Right lobe of liver (tissue), 6 donors: ENCODE results near the gene KLRB1. TPM values are rescaled to one million over a fixed set of nuclear protein-coding genes. Genes with fewer than 3 reads are reported as not detected.
"Not testable (repeated sequence)": the region's sequence is repeated elsewhere in the genome, so short reads cannot be mapped to it uniquely, and the experiment has no call there.

ENCODE experiments used
- ATAC-seq, 4 donors: fragments of 200-7000 bp; cut with Tn5 transposase; one replicate each; pipeline ENCODE4 v1.9.1; 2020; ENCODE audit warnings: mild to moderate bottlenecking in 4 of 4, moderate library complexity in 4 of 4
- DNase-seq, 3 donors: peaks; one replicate each; pipeline ENCODE4 v3.0.0-alpha.2; 2020
- H3K27ac ChIP-seq, 3 donors: fragments of 200-600 bp; one replicate each; pipeline ENCODE4 v1.8.0; 2022
- H3K27me3 ChIP-seq, 2 donors: fragments of 200-600 bp; one replicate each; pipeline ENCODE4 v1.8.0; 2022
- H3K36me3 ChIP-seq, 4 donors: fragments of 200-600 bp; sonication (generic) in 1 of 4; one replicate each; pipeline versions ENCODE4 v1.5.1 to v1.8.0; 2017 to 2022; ENCODE audit warnings: control low read depth in 1 of 4
- H3K4me1 ChIP-seq, 4 donors: fragments of 200-600 bp; sonication (generic) in 1 of 4; one replicate each; pipeline versions ENCODE4 v1.5.1 to v1.8.0; 2017 to 2022; ENCODE audit warnings: control low read depth in 1 of 4
- H3K4me3 ChIP-seq, 3 donors: fragments of 200-600 bp; one replicate each; pipeline ENCODE4 v1.8.0; 2022
- H3K9me3 ChIP-seq, 4 donors: fragments of 200-600 bp; sonication (generic) in 1 of 4; one replicate each; pipeline versions ENCODE4 v1.5.1 to v1.8.0; 2017 to 2022; ENCODE audit warnings: control low read depth in 1 of 4
- POLR2A ChIP-seq: fragments of 450-650 bp; IDR thresholded peaks from one replicate; pipeline ENCODE4 v1.6.1; 2017; ENCODE audit warnings: antibody characterized with exemption, mild to moderate bottlenecking
- WGBS: methylation state at CpG from one replicate; pipeline ENCODE4 v1.1.6; 2018; ENCODE audit warnings: low coverage, low lambda C conversion rate; ENCODE audit not compliant: insufficient coverage; ENCODE audit errors: missing lambda C conversion rate; 5-methylcytosine and 5-hydroxymethylcytosine counted together
- intact Hi-C, 2 donors: fragments of 100-400 bp; cut with DNase I; formaldehyde crosslinking; loops; one replicate each; pipeline versions ENCODE4 v1.11.2 to v1.14.1; 2022
- total RNA-seq, 6 experiments: library from RNA; depleted of rRNA in 2 of 6; stranded (reverse); fragments of >200 nt in 2 of 6; fragmentation: NEBNext Ultra II Directional in 3 of 6; extraction: Animal tissue kit (Norgen Biotek cat#: 25700) in 3 of 6; gene quantifications; one replicate each; pipeline versions ENCODE4 v1.1.0 to v1.2.4, GENCODE V29; 2016 to 2023
- TF ChIP-seq, protein P1 (sequence below), 4 donors: fragments of 200-600 bp in 3 of 4; fragments of 450-650 bp in 1 of 4; IDR thresholded peaks; one replicate each; pipeline versions ENCODE4 v1.5.1 to v1.8.0; 2016 to 2022; ENCODE audit warnings: antibody characterized with exemption in 4 of 4, mild to moderate bottlenecking in 2 of 4
- donor health status: DM: no; HTN: yes; CAD: no.
- donor health status: DM: no; HTN: no; CAD: no.
- donor health status: DM: no; HTN: no; CAD: no.
- donor health status: DM: no; HTN: yes; CAD: no.
- donor health status: DM: no; HTN: yes; CAD: no.

KLRB1 gene
- total RNA-seq, 6 experiments from 2014 or later: 0.22 to 1.9 (median 1.1) TPM

DNA sequence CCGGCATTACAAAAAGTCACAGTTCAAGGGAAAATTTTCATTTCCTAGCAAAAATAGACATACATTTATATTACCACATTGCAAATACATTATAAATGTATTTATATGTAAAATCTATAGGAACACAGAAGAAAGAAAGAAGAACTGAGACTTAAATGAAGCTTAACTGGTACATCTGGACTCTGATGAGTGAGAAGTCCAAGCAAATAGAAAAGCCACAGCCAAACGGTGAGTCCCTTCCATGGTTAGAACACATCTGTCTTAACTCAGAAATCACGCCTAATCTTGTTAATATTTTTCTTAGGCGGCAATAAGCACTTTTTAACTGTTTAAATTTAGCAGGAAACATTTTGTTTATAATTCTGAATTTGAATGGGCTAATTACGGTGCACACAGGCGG, 9.4 kb upstream of the KLRB1 start:
- no peak overlapping the region for H3K4me3 ChIP-seq
- intact Hi-C loops: no loop called here
- TF ChIP-seq, protein P1, sequence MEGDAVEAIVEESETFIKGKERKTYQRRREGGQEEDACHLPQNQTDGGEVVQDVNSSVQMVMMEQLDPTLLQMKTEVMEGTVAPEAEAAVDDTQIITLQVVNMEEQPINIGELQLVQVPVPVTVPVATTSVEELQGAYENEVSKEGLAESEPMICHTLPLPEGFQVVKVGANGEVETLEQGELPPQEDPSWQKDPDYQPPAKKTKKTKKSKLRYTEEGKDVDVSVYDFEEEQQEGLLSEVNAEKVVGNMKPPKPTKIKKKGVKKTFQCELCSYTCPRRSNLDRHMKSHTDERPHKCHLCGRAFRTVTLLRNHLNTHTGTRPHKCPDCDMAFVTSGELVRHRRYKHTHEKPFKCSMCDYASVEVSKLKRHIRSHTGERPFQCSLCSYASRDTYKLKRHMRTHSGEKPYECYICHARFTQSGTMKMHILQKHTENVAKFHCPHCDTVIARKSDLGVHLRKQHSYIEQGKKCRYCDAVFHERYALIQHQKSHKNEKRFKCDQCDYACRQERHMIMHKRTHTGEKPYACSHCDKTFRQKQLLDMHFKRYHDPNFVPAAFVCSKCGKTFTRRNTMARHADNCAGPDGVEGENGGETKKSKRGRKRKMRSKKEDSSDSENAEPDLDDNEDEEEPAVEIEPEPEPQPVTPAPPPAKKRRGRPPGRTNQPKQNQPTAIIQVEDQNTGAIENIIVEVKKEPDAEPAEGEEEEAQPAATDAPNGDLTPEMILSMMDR (IDR thresholded peaks at IDR 0.05): no peak
- TF ChIP-seq POLR2A: no peak
- ATAC-seq: no peak
- no peaks in the 10 kb centered on the region for H3K9me3 ChIP-seq
- H3K4me1 ChIP-seq: no peaks in the 10 kb centered on the region
- H3K27ac ChIP-seq: no peak overlapping the region
- no peaks in the 10 kb centered on the region for H3K36me3 ChIP-seq
- 81% methylated on average over 6 of the region's 6 CpGs for WGBS
- no peak for DNase-seq
- no peaks in the 10 kb centered on the region for H3K27me3 ChIP-seq

DNA sequence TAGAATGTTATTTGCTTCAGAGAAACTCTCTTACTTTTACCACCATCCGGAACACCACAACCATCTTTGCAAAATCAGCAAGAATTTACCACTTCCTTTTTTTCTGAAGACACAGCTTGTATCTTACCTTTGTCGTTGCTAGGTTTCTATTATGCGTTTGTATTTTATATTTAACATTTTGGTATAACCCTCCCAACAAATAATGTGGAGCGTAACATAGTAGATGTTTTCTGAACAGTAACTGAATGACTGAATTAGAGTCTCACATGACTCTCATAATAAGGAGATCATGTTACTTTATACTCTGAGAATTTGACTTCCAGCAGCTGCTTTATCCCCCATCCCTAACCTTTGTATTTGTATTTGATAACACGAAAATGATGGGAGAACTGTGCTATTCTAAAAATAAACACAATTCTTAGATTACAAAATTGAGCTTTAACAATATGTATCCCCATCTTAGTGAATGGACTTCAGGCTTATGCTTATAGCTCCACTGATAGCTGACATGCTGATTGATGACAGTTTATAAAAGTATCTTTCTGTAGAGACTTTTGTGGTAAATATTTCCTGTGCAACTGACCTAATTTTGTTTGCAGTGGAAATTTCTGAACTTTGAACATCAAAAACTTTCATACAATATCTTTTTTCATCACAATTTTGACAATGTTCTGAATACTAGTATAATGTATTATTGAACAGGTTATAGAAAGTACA, 7.9 kb upstream of the KLRB1 start:
- Histone ChIP-seq H3K4me3 (no peak overlapping the region), H3K27ac (no peak overlapping the region), H3K4me1 (no peaks in the 10 kb centered on the region), H3K9me3 (no peaks in the 10 kb centered on the region), H3K36me3 (no peaks in the 10 kb centered on the region), H3K27me3 (no peaks in the 10 kb centered on the region)
- WGBS: 38% methylated on average over 5 of the region's 5 CpGs
- no peak for TF ChIP-seq POLR2A
- TF ChIP-seq, protein P1 (IDR thresholded peaks at IDR 0.05): no peak
- no peak for DNase-seq
- peak in 1 of 4 donors; percentile 28 for ATAC-seq
- intact Hi-C loops: no loop called here

DNA sequence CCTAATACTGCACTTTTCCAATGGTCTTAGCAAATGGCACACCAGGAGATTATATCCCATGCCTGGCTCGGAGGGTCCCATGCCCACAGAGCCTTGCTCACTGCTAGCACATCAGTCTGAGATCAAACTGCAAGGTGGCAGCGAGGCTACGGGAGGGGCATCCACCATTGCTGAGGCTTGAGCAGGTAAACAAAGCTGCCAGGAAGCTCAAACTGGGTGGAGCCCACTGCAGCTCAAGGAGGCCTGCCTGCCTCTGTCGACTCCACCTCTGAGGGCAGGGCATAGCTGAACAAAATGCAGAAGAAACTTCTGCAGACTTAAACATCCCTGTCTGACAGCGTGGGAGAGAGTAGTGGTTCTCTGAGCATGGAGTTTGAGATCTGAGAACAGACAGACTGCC, 2.9 kb upstream of the KLRB1 start:
- intact Hi-C loops, H3K27ac ChIP-seq: not testable (repeated sequence)
- 100% methylated on average over 1 of the region's 5 CpGs for WGBS

DNA sequence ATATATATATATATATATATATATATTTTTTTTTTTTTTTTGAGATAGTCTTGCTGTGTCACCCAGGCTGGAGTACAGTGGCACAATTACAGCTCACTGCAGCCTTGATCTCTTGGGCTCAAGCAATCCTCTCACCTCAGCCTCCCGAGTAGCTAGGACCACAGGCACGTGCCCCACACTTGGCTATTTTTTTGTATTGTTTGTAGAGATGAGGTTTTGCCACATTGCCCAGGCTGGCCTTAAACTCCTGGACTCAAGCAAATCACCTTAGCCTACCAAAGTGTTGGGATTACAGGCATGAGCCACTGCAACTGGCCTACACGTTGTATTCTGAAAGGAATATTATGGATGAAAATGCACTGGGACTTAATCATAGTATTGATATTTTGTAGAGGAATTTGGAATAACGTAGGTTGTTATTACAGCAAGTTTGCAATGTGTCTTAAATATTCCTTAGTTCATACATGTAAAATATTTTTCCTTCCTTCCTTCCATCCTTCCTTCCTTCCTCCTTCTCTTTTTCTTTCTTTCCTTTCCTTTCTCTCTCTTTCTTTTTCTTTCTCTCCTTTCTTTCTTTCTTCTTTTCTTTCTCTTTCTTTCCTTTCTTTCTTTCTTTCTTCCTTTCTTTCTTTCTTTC, 862 bp downstream of the KLRB1 start:
- DNase-seq (no peak), ATAC-seq (no peak)
- no peaks in the 10 kb centered on the region for H3K36me3 ChIP-seq
- TF ChIP-seq, protein P1 (IDR thresholded peaks at IDR 0.05): no peak
- no peak for TF ChIP-seq POLR2A
- H3K27ac ChIP-seq: no peak overlapping the region
- no peaks in the 10 kb centered on the region for H3K27me3 ChIP-seq
- H3K4me3 ChIP-seq: no peak overlapping the region
- WGBS: 69% methylated on average over 4 of the region's 4 CpGs
- intact Hi-C loops: no loop called here
- H3K9me3 ChIP-seq: no peaks in the 10 kb centered on the region
- no peaks in the 10 kb centered on the region for H3K4me1 ChIP-seq

More for the DNA sequence above, 2.9 kb upstream of the KLRB1 start:
- not testable (repeated sequence) for H3K36me3 ChIP-seq, H3K9me3 ChIP-seq, DNase-seq, H3K27me3 ChIP-seq, H3K4me1 ChIP-seq, ATAC-seq, H3K4me3 ChIP-seq

DNA sequence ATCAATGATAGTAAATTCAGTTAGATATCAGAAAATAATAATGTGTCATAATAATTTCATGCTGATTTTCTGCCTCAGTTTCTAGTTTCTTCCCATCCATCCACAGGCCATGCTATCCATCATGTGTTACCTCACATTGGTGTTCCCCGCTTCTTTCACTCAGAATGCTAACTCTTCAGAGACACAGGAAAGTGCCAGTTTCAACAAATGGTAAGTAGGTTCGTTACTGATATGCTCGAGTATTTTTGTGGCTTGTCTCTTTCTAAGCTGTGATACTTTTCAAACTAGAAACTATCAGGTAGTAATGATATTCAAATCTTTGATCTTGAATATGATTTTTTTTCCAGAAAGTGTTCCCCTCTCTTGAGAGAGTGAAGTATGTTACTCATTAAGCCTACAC, 1.5 kb downstream of the KLRB1 start:
- DNase-seq (no peak), ATAC-seq (no peak)
- H3K4me3 ChIP-seq: no peak overlapping the region
- no peaks in the 10 kb centered on the region for H3K9me3 ChIP-seq
- WGBS: 70% methylated on average over 3 of the region's 3 CpGs
- H3K27me3 ChIP-seq: no peaks in the 10 kb centered on the region
- intact Hi-C loops: no loop called here
- no peak for TF ChIP-seq POLR2A
- TF ChIP-seq, protein P1 (IDR thresholded peaks at IDR 0.05): no peak
- H3K36me3 ChIP-seq: no peaks in the 10 kb centered on the region
- H3K27ac ChIP-seq: no peak overlapping the region
- H3K4me1 ChIP-seq: no peaks in the 10 kb centered on the region
